SU-DHL-6 (cell line): ENCODE data around the gene CACFD1.

Source experiments
- H2AFZ ChIP-seq: fragments of 200-600 bp; sonication (generic); 2 replicates; pipeline ENCODE4 v1.6.1; 2014; ENCODE audit warnings: low read depth, mild to moderate bottlenecking, moderate library complexity, mixed read lengths, antibody characterized with exemption, low read length; ENCODE audit not compliant: severe bottlenecking
- H3F3A ChIP-seq: fragments of 200-600 bp; shearing (Covaris generic); 2 replicates; pipeline ENCODE4 v1.6.0; 2016; ENCODE audit warnings: antibody characterized with exemption, mild to moderate bottlenecking; ENCODE audit not compliant: insufficient read depth
- H3K27ac ChIP-seq: fragments of 200-600 bp; sonication (generic); 2 replicates; pipeline ENCODE4 v1.5.1; 2016; ENCODE audit warnings: low read depth, mild to moderate bottlenecking, low read length, moderate library complexity, mixed read lengths
- H3K27me3 ChIP-seq: fragments of 200-600 bp; sonication (generic), shearing (Covaris generic); 2 replicates; pipeline ENCODE4 v1.6.0; 2014; ENCODE audit warnings: mild to moderate bottlenecking, low read length
- H3K36me3 ChIP-seq: fragments of 200-600 bp; sonication (generic); 2 replicates; pipeline ENCODE4 v1.6.1; 2014; ENCODE audit warnings: mild to moderate bottlenecking, low read length, mixed read lengths
- H3K4me2 ChIP-seq: fragments of 300-600, 200-600 bp; shearing (Covaris generic), sonication (generic); 2 replicates; pipeline ENCODE4 v1.6.0; 2014; ENCODE audit warnings: low read length, low read depth, mild to moderate bottlenecking; ENCODE audit not compliant: poor library complexity, severe bottlenecking
- H3K4me3 ChIP-seq: fragments of 200-600 bp; sonication (generic); 2 replicates; pipeline ENCODE4 v1.5.1; 2014; ENCODE audit warnings: antibody characterized with exemption, low read length, mild to moderate bottlenecking, mixed read lengths; ENCODE audit not compliant: insufficient read depth, poor library complexity, severe bottlenecking
- H3K79me2 ChIP-seq: fragments of 200-600 bp; sonication (generic); 2 replicates; pipeline ENCODE4 v1.6.1; 2014; ENCODE audit warnings: mild to moderate bottlenecking, low read length, moderate library complexity; ENCODE audit not compliant: insufficient read depth
- H3K9ac ChIP-seq: fragments of 200-600 bp; sonication (generic); 2 replicates; pipeline ENCODE4 v1.7.0; 2014; ENCODE audit warnings: mild to moderate bottlenecking, low read length
- H3K9me2 ChIP-seq: fragments of 200-600 bp; sonication (generic); replicated peaks from 2 replicates; pipeline ENCODE4 v1.6.1; 2014; ENCODE audit warnings: low read length; ENCODE audit not compliant: insufficient read depth
- H3K9me3 ChIP-seq: fragments of 200-600 bp; sonication (generic); 2 replicates; pipeline ENCODE4 v1.6.1; 2014; ENCODE audit warnings: low read length, mixed read lengths; ENCODE audit not compliant: insufficient read depth
- H4K20me1 ChIP-seq: fragments of 200-600 bp; sonication (generic); 2 replicates; pipeline ENCODE4 v1.6.1; 2014; ENCODE audit warnings: low read depth, mild to moderate bottlenecking, antibody characterized with exemption, low read length, moderate library complexity, mixed read lengths
- CTCF ChIP-seq: fragments of 200-600 bp; sonication (generic); IDR thresholded peaks from one replicate; pipeline ENCODE4 v1.5.1; 2017; ENCODE audit warnings: antibody characterized with exemption, mild to moderate bottlenecking, low read length, moderate library complexity; ENCODE audit not compliant: insufficient read depth, poor library complexity, severe bottlenecking
- EZH2phosphoT487 ChIP-seq: fragments of 200-600 bp; sonication (generic), shearing (Covaris generic); conservative IDR thresholded peaks from 2 replicates; pipeline ENCODE4 v1.6.1; 2018; ENCODE audit warnings: mild to moderate bottlenecking, antibody characterized with exemption, low read length, moderate library complexity, mixed read lengths

The CACFD1 gene

GRCh38 chr9:133505901-133506652, 46.3 kb downstream of the CACFD1 start:
- no peak overlapping the region for H3K9ac ChIP-seq
- no peak overlapping the region for H3K4me2 ChIP-seq
- H3K9me2 ChIP-seq = no peaks in the 10 kb centered on the region
- peaks cover 11% of the 10 kb centered on the region; the same call in 1 of the 2 replicates for H3K9me3 ChIP-seq
- H3K36me3 ChIP-seq = no peaks in the 10 kb centered on the region
- no peak overlapping the region for H3K27ac ChIP-seq
- H3K4me3 ChIP-seq = no peak overlapping the region
- no peak overlapping the region for H2AFZ ChIP-seq
- no peaks in the 10 kb centered on the region for H4K20me1 ChIP-seq
- H3K79me2 ChIP-seq = no peaks in the 10 kb centered on the region
- TF ChIP-seq EZH2phosphoT487 (no peak), CTCF (no peak)
- H3K27me3 ChIP-seq = no peaks in the 10 kb centered on the region
- H3F3A ChIP-seq = no peaks in the 10 kb centered on the region

DNA sequence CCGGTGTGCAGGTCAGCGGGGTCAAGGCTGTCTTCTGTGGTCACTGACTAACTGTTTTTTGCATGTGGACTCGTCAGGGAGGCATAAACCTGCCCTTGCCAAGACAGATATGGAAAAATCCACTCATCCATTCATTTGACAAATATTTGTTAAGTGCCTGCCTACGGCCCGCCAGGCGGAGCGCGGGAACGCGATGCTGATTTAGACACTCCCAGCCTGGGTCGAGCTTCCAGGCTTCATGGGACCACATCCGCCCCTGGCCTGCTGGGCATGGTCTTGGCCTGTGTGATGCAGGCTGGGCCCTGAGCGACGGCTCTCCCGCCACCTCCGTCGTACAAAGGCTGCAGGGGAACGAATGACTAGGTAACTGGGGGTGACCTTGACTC, 46.9 kb downstream of the CACFD1 start:
- Histone ChIP-seq H3K27me3 (no peaks in the 10 kb centered on the region), H3K27ac (no peak overlapping the region), H2AFZ (no peak overlapping the region)

DNA sequence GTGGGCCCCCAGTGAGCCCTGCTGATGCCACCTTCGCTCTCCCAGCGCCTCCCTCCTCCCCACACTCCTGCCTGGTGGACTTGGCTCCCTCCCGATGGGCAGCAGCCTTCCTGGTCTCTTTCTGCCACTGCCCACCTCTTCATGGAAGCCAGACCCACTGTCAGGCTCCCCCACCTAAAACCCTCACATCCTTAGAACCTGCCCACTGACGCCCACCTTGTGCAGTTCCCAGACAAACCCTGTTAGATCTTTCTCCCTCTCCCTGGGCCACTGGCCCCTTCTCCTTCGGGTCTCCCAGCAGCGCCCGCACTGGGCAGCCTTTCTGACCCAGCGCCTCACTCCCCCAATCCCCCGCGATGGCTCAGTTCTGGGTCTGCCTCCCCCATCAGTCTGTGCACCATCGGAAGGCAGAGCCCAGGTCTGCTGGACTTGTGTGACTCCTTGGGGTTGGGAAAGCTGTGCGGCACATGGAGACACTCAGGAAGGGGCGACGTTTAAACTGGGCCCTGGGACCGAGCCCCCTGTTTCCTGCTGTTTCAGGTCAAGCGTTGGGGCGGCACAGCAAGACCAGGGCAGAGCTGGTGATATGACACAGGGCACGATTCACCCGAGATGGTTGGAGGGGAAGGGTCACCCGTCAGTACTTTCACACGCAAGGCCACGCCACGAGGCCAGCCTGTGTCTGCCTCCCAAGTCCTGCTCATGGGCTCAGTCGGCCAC, 47.6 kb downstream of the CACFD1 start:
- H3K4me3 ChIP-seq = no peak overlapping the region
- H2AFZ ChIP-seq = no peak overlapping the region
- H3K9ac ChIP-seq = no peak overlapping the region
- H4K20me1 ChIP-seq = no peaks in the 10 kb centered on the region
- no peak overlapping the region for H3K4me2 ChIP-seq
- H3K79me2 ChIP-seq = no peaks in the 10 kb centered on the region
- no peaks in the 10 kb centered on the region for H3K9me2 ChIP-seq
- no peak for TF ChIP-seq CTCF
- TF ChIP-seq EZH2phosphoT487 = no peak
- H3K27me3 ChIP-seq = no peaks in the 10 kb centered on the region
- H3K36me3 ChIP-seq = no peaks in the 10 kb centered on the region
- no peaks in the 10 kb centered on the region for H3F3A ChIP-seq
- peaks cover under 1% of the 10 kb centered on the region; the same call in 1 of the 2 replicates for H3K9me3 ChIP-seq
- H3K27ac ChIP-seq = no peak overlapping the region

More for the DNA sequence above, 46.9 kb downstream of the CACFD1 start:
- H3K9me3 ChIP-seq = peaks cover 8% of the 10 kb centered on the region; the same call in 1 of the 2 replicates
- no peaks in the 10 kb centered on the region for H4K20me1 ChIP-seq
- no peak overlapping the region for H3K4me3 ChIP-seq
- no peaks in the 10 kb centered on the region for H3F3A ChIP-seq
- TF ChIP-seq EZH2phosphoT487 (no peak), CTCF (no peak)
- no peaks in the 10 kb centered on the region for H3K79me2 ChIP-seq
- no peak overlapping the region for H3K4me2 ChIP-seq
- no peaks in the 10 kb centered on the region for H3K9me2 ChIP-seq
- no peak overlapping the region for H3K9ac ChIP-seq
- no peaks in the 10 kb centered on the region for H3K36me3 ChIP-seq
